K562 (cell line): ENCODE data around the gene OCRL. TPM values are rescaled to one million over a fixed set of nuclear protein-coding genes. Genes with fewer than 3 reads are reported as not detected.

Experiments used
- ASH1L ChIP-seq: fragments of 450-650 bp; IDR thresholded peaks from 2 replicates; pipeline ENCODE4 v1.6.1; 2018; ENCODE audit warnings: borderline replicate concordance, mild to moderate bottlenecking, low read depth; ENCODE audit not compliant: partially characterized antibody
- BRD9 ChIP-seq: fragments of 450-650 bp; IDR thresholded peaks from 2 replicates; pipeline ENCODE4 v1.6.1; 2018; ENCODE audit warnings: low read depth; ENCODE audit not compliant: partially characterized antibody
- CXXC5 ChIP-seq: fragments of 250-450 bp; sonication (Bioruptor Pico); IDR thresholded peaks from 2 replicates; pipeline ENCODE4 v1.8.0; 2022; ENCODE audit warnings: inconsistent platforms, mild to moderate bottlenecking, moderate library complexity
- HNRNPL ChIP-seq: fragments of 200-400 bp; formaldehyde crosslinking; IDR thresholded peaks from 2 replicates; pipeline ENCODE4 v1.6.1; 2017; ENCODE audit warnings: low read depth, mild to moderate bottlenecking, low read length
- MIER1 ChIP-seq: fragments of 450-650 bp; IDR thresholded peaks from 2 replicates; pipeline ENCODE4 v1.6.1; 2016; ENCODE audit warnings: antibody characterized with exemption, mild to moderate bottlenecking, low read depth
- NFIC ChIP-seq: fragments of 450-650 bp; IDR thresholded peaks from 2 replicates; pipeline ENCODE4 v1.6.1; 2017; ENCODE audit warnings: mild to moderate bottlenecking, inconsistent platforms
- NFYB ChIP-seq: IDR thresholded peaks from 2 replicates; pipeline ENCODE4 v1.6.1; 2011; ENCODE audit warnings: mild to moderate bottlenecking, moderate library complexity; ENCODE audit not compliant: insufficient read length; ENCODE audit errors: extremely low read depth
- SLC30A9 ChIP-seq: fragments of 250-450 bp; sonication (Bioruptor Pico); IDR thresholded peaks from 2 replicates; pipeline ENCODE4 v1.8.0; 2022; ENCODE audit warnings: mild to moderate bottlenecking, moderate library complexity
- SMARCB1 ChIP-seq: IDR thresholded peaks from 2 replicates; pipeline ENCODE4 v1.6.1; 2011; ENCODE audit warnings: improper control_type of control experiment, low read depth; ENCODE audit not compliant: insufficient read length
- SMC3 ChIP-seq: conservative IDR thresholded peaks from 2 replicates; pipeline ENCODE4 v1.6.1; 2011; ENCODE audit warnings: low read depth, low read length, improper control_type of control experiment; ENCODE audit not compliant: insufficient read depth
- SRSF1 ChIP-seq: fragments of 200-400 bp; formaldehyde crosslinking; IDR thresholded peaks from 2 replicates; pipeline ENCODE4 v1.6.1; 2017; ENCODE audit warnings: mild to moderate bottlenecking, low read depth, low read length, moderate library complexity
- TCF7 ChIP-seq: sonication (generic); IDR thresholded peaks from 2 replicates; pipeline ENCODE4 v1.6.1; 2016; ENCODE audit warnings: antibody characterized with exemption, borderline replicate concordance
- ZBTB2 ChIP-seq: fragments of 450-650 bp; IDR thresholded peaks from 2 replicates; pipeline ENCODE4 v1.6.1; 2016; ENCODE audit warnings: antibody characterized with exemption
- ZFP36 ChIP-seq: fragments of 150-350 bp; IDR thresholded peaks from 2 replicates; pipeline ENCODE4 v1.6.1; 2018; ENCODE audit warnings: low read length, low read depth; ENCODE audit not compliant: partially characterized antibody
- ZNF395 ChIP-seq: fragments of 200-800 bp; sonication (Bioruptor generic); IDR thresholded peaks from 2 replicates; pipeline ENCODE4 v1.6.1; 2017; ENCODE audit warnings: missing genetic modification characterization, missing compliant biosample characterization
- ZNF717 ChIP-seq: fragments of 250-450 bp; sonication (Bioruptor Pico); IDR thresholded peaks from 2 replicates; pipeline ENCODE4 v1.5.0; 2021
- ZNF79 ChIP-seq: fragments of 250-450 bp; sonication (Bioruptor Pico); IDR thresholded peaks from 2 replicates; pipeline ENCODE4 v1.4.0; 2020; ENCODE audit warnings: low read depth, mild to moderate bottlenecking, moderate library complexity
- polyA plus RNA-seq, 8 experiments: library from polyadenylated mRNA; depleted of rRNA in 4 of 8; stranded (reverse) in 5 of 8; unstranded in 3 of 8; fragments of >200 nt; fragmentation: Nextera tagmentation in 2 of 8; fragmentation: Illumina TruSeq in 1 of 8; extraction: Ambion mirVana in 2 of 8; extraction: Trizol in 1 of 8; gene quantifications; 2 replicates each; pipeline versions ENCODE4 v1.2.1 to v1.2.3, GENCODE V29; 2011 to 2014; ENCODE audit warnings: inconsistent platforms in 1 of 8, missing spikeins in 1 of 8
- total RNA-seq, 7 experiments: library from RNA; depleted of rRNA in 6 of 7; stranded (reverse); fragments of >200 nt in 6 of 7; fragmentation: Illumina TruSeq in 2 of 7; extraction: Trizol in 2 of 7; gene quantifications; 2 replicates each; pipeline versions ENCODE4 v1.2.1 to v1.2.3, GENCODE V29; 2011 to 2021; ENCODE audit warnings: low replicate concordance in 1 of 7
- TF ChIP-seq, protein P1 (sequence below), 2 experiments: fragments of 150-350 bp in 1 of 2; IDR thresholded peaks; 2 replicates each; pipeline ENCODE4 v1.6.1; 2012 to 2016; ENCODE audit warnings: low read depth in 2 of 2, low read length in 2 of 2, mild to moderate bottlenecking in 1 of 2, moderate library complexity in 1 of 2
- TF ChIP-seq, protein P2 (sequence below): sonication (generic); formaldehyde crosslinking; IDR thresholded peaks from 2 replicates; pipeline ENCODE4 v1.5.0; 2020; ENCODE audit warnings: missing genetic modification reagents

Gene OCRL
- total and polyA plus RNA-seq, 9 of the 15 experiments (the other 6 are each of a cell fraction or from before 2014, with no cell fraction given), result 2.2 to 23.4 (median 11.9) TPM

GRCh38 chrX:129540068-129540653, at the start of gene OCRL (continued):
- no peak for TF ChIP-seq ZFP36
- no peak for TF ChIP-seq MIER1
- TF ChIP-seq, protein P1, sequence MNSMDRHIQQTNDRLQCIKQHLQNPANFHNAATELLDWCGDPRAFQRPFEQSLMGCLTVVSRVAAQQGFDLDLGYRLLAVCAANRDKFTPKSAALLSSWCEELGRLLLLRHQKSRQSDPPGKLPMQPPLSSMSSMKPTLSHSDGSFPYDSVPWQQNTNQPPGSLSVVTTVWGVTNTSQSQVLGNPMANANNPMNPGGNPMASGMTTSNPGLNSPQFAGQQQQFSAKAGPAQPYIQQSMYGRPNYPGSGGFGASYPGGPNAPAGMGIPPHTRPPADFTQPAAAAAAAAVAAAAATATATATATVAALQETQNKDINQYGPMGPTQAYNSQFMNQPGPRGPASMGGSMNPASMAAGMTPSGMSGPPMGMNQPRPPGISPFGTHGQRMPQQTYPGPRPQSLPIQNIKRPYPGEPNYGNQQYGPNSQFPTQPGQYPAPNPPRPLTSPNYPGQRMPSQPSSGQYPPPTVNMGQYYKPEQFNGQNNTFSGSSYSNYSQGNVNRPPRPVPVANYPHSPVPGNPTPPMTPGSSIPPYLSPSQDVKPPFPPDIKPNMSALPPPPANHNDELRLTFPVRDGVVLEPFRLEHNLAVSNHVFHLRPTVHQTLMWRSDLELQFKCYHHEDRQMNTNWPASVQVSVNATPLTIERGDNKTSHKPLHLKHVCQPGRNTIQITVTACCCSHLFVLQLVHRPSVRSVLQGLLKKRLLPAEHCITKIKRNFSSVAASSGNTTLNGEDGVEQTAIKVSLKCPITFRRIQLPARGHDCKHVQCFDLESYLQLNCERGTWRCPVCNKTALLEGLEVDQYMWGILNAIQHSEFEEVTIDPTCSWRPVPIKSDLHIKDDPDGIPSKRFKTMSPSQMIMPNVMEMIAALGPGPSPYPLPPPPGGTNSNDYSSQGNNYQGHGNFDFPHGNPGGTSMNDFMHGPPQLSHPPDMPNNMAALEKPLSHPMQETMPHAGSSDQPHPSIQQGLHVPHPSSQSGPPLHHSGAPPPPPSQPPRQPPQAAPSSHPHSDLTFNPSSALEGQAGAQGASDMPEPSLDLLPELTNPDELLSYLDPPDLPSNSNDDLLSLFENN (IDR thresholded peaks at IDR 0.05; ENCODE audit: low read depth in 2 of 2, low read length in 2 of 2), result no peak
- TF ChIP-seq ZNF79 (CRISPR knock-in tag), result no peak
- TF ChIP-seq, protein P2, sequence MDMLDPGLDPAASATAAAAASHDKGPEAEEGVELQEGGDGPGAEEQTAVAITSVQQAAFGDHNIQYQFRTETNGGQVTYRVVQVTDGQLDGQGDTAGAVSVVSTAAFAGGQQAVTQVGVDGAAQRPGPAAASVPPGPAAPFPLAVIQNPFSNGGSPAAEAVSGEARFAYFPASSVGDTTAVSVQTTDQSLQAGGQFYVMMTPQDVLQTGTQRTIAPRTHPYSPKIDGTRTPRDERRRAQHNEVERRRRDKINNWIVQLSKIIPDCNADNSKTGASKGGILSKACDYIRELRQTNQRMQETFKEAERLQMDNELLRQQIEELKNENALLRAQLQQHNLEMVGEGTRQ (CRISPR knock-in tag), result no peak
- no peak for TF ChIP-seq ASH1L
- 0 out of 2 replicates have a peak, but pooled peaks have one; percentile 45 for TF ChIP-seq ZNF395 (CRISPR knock-in tag)
- TF ChIP-seq SMARCB1, result no peak
- peak; percentile 43; the same call in 1 of the 2 replicates for TF ChIP-seq CXXC5
- 0 out of 2 replicates have a peak, but pooled peaks have one; percentile 26 for TF ChIP-seq SMC3
- TF ChIP-seq NFIC, result 0 out of 2 replicates have a peak, but pooled peaks have one; percentile 9
- TF ChIP-seq BRD9, result no peak
- no peak for TF ChIP-seq HNRNPL
- no peak for TF ChIP-seq SRSF1
- TF ChIP-seq NFYB, result no peak
- no peak for TF ChIP-seq ZBTB2
- no peak for TF ChIP-seq TCF7
- no peak for TF ChIP-seq ZNF717 (CRISPR knock-in tag)
- TF ChIP-seq SLC30A9, result no peak
